GM12872 (cell line): ENCODE measurements around the gene GHSR.
A peak's percentile ranks its signal among the peaks of the same experiment; 100 is the strongest.

Experiments used
- TF ChIP-seq, protein P1 (sequence below): IDR thresholded peaks from 3 replicates; pipeline ENCODE4 v1.5.1; 2011; ENCODE audit warnings: low read depth, mild to moderate bottlenecking, low read length, moderate library complexity; ENCODE audit not compliant: insufficient read depth

Gene GHSR

DNA sequence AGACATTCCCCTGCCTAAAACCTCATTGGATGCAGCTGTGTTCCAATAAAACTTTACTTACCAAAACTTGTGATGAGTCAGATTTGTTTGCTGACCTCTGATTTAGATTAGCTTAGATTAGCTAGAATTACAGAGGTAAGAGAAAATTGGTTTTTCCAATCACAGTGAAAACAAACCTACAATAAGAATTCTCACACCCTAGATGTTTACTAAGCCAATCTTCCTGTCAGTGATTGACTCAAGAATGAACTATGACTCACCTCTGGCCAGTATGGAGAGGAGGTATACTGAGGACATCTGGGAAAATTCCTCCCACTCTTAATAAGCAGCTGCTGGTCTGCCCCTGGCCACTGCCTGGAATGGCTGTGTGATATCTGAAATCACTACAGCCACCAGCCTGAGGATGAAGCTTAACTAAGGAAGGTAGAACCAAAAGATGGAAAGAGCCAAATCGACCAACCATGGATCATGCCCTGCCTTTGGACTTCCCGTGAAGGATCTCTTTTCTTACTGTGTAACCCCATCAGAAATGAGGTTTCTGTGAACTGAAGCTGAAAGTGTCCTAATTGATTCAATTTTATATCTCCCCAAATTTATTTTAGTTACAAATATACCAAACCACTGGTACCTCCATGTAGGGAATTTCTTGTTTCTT is 19.0 kb upstream of the GHSR start:
- TF ChIP-seq, protein P1, sequence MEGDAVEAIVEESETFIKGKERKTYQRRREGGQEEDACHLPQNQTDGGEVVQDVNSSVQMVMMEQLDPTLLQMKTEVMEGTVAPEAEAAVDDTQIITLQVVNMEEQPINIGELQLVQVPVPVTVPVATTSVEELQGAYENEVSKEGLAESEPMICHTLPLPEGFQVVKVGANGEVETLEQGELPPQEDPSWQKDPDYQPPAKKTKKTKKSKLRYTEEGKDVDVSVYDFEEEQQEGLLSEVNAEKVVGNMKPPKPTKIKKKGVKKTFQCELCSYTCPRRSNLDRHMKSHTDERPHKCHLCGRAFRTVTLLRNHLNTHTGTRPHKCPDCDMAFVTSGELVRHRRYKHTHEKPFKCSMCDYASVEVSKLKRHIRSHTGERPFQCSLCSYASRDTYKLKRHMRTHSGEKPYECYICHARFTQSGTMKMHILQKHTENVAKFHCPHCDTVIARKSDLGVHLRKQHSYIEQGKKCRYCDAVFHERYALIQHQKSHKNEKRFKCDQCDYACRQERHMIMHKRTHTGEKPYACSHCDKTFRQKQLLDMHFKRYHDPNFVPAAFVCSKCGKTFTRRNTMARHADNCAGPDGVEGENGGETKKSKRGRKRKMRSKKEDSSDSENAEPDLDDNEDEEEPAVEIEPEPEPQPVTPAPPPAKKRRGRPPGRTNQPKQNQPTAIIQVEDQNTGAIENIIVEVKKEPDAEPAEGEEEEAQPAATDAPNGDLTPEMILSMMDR: no peak

DNA sequence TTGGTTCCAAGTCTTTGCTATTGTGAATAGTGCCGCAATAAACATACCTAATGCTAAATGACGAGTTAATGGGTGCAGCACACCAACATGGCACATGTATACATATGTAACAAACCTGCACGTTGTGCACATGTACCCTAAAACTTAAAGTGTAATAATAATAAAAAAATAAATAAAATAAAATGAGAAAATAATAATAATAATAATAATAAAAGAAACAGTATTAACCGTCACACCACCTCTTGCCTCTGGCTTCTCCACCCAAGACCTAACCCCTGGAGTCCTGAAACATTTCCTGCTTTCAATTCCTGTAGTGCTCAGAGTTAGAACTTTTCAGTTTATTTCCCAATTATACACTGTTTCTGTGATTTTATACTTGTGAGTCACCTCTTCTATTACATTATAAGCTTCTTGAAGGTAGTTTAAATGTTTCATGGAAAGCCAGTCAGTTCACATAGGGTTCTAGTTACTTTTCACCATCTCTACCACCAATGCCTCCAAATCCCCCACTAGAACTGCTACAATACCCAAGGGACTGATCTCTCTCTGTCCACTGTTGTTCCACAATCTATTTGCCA is 18.4 kb upstream of the GHSR start:
- TF ChIP-seq, protein P1: no peak

DNA sequence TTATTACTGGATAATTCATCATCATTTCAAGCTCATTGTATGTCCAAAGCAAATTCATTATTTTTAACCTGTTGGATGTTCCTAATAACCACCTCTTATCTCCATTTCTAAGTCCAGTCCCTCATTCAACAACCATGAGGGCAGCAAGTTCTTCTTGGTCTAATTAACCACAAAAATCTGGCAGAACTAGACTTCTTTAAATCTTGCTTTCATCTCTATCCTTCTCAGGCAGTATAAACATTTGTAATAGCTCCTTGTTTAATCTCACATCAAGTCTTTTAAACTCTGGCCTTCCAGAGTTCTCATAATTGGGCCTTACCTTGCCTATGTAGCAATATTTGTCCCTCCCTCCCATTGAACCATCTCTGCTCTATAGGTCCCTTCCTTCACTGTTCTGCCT is 17.0 kb upstream of the GHSR start:
- TF ChIP-seq, protein P1: no peak

DNA sequence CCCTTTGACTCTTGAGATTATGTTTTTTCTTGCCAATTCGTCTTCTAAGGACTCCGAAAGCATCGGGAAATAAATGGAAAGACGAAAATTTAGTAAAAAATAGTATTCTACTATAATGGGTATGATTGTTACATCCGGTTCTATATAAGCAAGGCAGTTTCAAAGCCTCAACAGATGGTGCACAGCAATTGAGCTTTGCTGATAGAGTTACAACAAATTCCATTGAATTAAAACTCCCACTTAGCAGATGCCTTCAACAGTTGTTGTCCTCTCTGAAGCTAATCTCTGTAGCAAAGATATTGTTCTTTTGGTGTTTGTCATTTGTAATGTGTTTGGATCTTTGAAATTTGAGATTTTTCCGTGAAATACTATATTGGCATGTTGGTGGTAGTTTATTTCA is 16.1 kb upstream of the GHSR start:
- TF ChIP-seq, protein P1: no peak

DNA sequence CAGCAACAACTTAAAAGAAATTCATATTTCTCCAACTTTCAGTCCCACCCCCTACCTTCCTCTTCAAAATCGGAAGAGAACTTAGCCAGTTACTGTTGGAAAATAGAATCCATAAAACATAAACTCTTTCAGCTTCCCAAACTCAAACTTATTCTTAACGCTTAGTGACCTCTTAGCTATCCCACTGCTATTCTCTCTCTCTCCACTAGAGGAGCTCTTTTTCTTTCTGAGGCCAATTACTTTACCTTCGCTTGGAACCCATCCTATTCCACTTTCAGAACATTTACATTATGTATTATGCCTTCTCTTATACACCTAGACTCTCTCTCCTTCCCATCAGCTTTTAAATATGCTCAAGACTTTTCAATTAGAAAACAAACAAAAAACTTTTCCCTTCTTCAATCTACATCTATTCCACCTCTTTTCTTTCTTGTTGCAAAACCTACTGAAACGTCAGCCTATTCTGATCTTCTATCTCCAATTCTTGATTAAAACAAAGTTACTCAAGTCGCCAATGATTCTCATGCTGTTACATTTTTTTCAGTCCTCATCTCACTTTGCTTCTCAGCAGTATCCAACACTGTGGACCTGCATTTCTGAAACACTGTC is 13.4 kb upstream of the GHSR start:
- TF ChIP-seq, protein P1: peak; percentile 95

DNA sequence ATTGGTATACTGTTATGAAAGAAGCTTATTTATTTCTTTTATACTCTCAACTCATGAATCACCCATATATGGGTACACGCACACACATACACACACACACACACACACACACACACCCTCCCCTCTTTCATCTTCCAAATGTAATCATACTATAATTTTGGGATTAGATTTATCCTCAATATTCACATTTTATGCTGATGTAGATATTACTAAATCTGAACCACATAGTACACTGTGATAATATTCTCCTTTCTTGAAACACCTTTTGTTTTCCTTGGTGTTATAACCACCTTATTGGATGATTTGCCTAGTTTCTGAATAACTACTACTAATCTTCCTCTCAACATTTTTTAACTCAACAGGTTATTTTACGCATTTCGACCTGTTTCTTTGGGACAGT is 8.1 kb upstream of the GHSR start:
- TF ChIP-seq, protein P1: no peak

DNA sequence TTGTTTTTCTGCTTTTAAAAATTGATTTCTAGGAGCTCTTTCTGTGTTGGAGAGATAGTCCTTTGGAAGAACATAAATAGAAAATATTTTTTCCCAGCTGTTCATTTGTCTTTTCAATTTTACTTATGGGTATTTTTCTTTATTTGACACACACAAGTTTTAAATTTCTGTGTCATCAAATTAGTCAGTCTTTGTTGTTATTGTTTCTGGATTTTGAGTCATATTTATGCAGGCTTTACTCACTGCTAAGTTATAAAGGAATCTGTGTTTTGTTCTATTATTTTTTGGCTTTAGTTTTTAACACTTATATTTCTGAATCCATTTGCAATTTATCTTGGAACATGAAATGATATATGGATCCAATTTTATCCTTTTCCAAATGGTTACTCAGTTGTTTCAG is 5.9 kb upstream of the GHSR start:
- TF ChIP-seq, protein P1: no peak
